MCF 10A (cell line): Measurements from ENCODE around the gene TM9SF4. TPM values are rescaled to one million over a fixed set of nuclear protein-coding genes. Genes with fewer than 3 reads are reported as not detected.

Experiments used
- BruUV-seq: library from RNA; stranded (reverse); fragments of 400-500 nt; replicated peaks from 2 replicates; lab custom pipeline; 2021; lab: Mats Ljungman, UMichigan
- CTCF ChIA-PET: fragments of 300-600 bp; sonication (Branson Sonifier 250); formaldehyde crosslinking; extraction: SDS; loops from one replicate; lab custom pipeline; 2021; ENCODE audit warnings: antibody characterized with exemption, inconsistent platforms; lab: Yijun Ruan, JAX
- POLR2A ChIA-PET: fragments of 300-600, 350-650 bp; sonication (Branson Sonifier 250); formaldehyde crosslinking; extraction: SDS; loops from one replicate; lab custom pipeline; 2020; ENCODE audit warnings: antibody characterized with exemption, inconsistent platforms; lab: Yijun Ruan, JAX
- DNase-seq: peaks from one replicate; pipeline ENCODE4 v3.0.0-alpha.2; 2018; ENCODE audit not compliant: unreplicated experiment
- H3K27ac Mint-ChIP-seq: one replicate; pipeline ENCODE4 v1.8.0; 2022; ENCODE audit warnings: mild to moderate bottlenecking, low read depth, mixed read lengths; ENCODE audit not compliant: unreplicated experiment
- H3K27me3 Mint-ChIP-seq: one replicate; pipeline ENCODE4 v1.8.0; 2022; ENCODE audit warnings: mixed read lengths; ENCODE audit not compliant: insufficient read depth, unreplicated experiment
- H3K36me3 Mint-ChIP-seq: one replicate; pipeline ENCODE4 v1.8.0; 2022; ENCODE audit warnings: mild to moderate bottlenecking, moderate library complexity, mixed read lengths; ENCODE audit not compliant: insufficient read depth, unreplicated experiment
- H3K4me1 Mint-ChIP-seq: one replicate; pipeline ENCODE4 v1.8.0; 2022; ENCODE audit warnings: mixed read lengths; ENCODE audit not compliant: insufficient read depth, unreplicated experiment
- H3K4me3 Mint-ChIP-seq: one replicate; pipeline ENCODE4 v1.8.0; 2022; ENCODE audit warnings: mild to moderate bottlenecking, moderate library complexity, mixed read lengths; ENCODE audit not compliant: unreplicated experiment
- H3K9me3 Mint-ChIP-seq: one replicate; pipeline ENCODE4 v1.8.0; 2022; ENCODE audit warnings: mixed read lengths; ENCODE audit not compliant: unreplicated experiment
- CTCF ChIP-seq: fragments of 200-600 bp; IDR thresholded peaks from one replicate; pipeline ENCODE4 v1.8.0; 2022; ENCODE audit warnings: antibody characterized with exemption, mild to moderate bottlenecking; ENCODE audit not compliant: unreplicated experiment
- intact Hi-C: fragments of 100-400 bp; cut with micrococcal nuclease; formaldehyde crosslinking; loops from 2 replicates; pipeline ENCODE4 v1.14.1; 2022
- total RNA-seq: library from RNA; stranded (reverse); gene quantifications from 2 replicates; pipeline ENCODE4 v1.2.3, GENCODE V29; 2022

The TM9SF4 gene
- total RNA-seq, 1 experiment from 2014 or later: 52.3 TPM

- Mint-ChIP-seq H3K9me3 (no peaks in the 10 kb centered on the region), H3K27me3 (peaks cover 11% of the 10 kb centered on the region), H3K4me3 (peak overlapping the region; percentile 76), H3K4me1 (peaks cover 23% of the 10 kb centered on the region), H3K36me3 (peaks cover 16% of the 10 kb centered on the region), H3K27ac (peak overlapping the region; percentile 99)
- DNase-seq: no peak
- CTCF ChIA-PET: interaction anchor here (0.5 to 5.2 kb wide), 7 partner anchors 12 to 349 kb away, joined by 3 to 37 read pairs (median 4); no protein-coding TSS in a partner anchor
- TF ChIP-seq CTCF: no peak
- intact Hi-C loops: no loop called here
- TSS peak; percentile 48 for BruUV-seq
- POLR2A ChIA-PET: interaction anchor here (0.6 to 3.0 kb wide), 19 partner anchors 8 to 1411 kb away, joined by 3 to 23 read pairs (median 3); a partner anchor contains a TSS
Measured at GRCh38 chr20:32108814-32109391, 611 bp upstream of the TM9SF4 start.

- TF ChIP-seq CTCF: no peak
- intact Hi-C loops: no loop called here
- H3K27ac Mint-ChIP-seq: peak overlapping the region; percentile 99
- ChIA-PET POLR2A (interaction anchor here (0.8 to 3.0 kb wide), 10 partner anchors 8 to 275 kb away, joined by 3 to 23 read pairs (median 6); no protein-coding TSS in a partner anchor), CTCF (interaction anchor here (0.5 to 5.2 kb wide), 6 partner anchors 18 to 365 kb away, joined by 3 to 37 read pairs (median 3); no protein-coding TSS in a partner anchor)
- H3K27me3 Mint-ChIP-seq: no peaks in the 10 kb centered on the region
- no peaks in the 10 kb centered on the region for H3K9me3 Mint-ChIP-seq
- no peak for DNase-seq
- peak overlapping the region; percentile 76 for H3K4me3 Mint-ChIP-seq
- H3K36me3 Mint-ChIP-seq: peaks cover 28% of the 10 kb centered on the region
- no TSS peak for BruUV-seq
- peaks cover 35% of the 10 kb centered on the region for H3K4me1 Mint-ChIP-seq
Measured at GRCh38 chr20:32110173-32110704, 725 bp downstream of the TM9SF4 start.

- CTCF ChIA-PET: interaction anchor here (0.8 to 5.2 kb wide), 4 partner anchors 19 to 288 kb away, joined by 3 to 37 read pairs (median 3); no protein-coding TSS in a partner anchor
- no peak for DNase-seq
- Mint-ChIP-seq H3K4me3 (peak overlapping the region; percentile 76), H3K9me3 (no peaks in the 10 kb centered on the region), H3K27me3 (no peaks in the 10 kb centered on the region), H3K4me1 (peaks cover 38% of the 10 kb centered on the region), H3K36me3 (peaks cover 31% of the 10 kb centered on the region), H3K27ac (peak overlapping the region; percentile 99)
- TSS peak; percentile 41 for BruUV-seq
- no peak for TF ChIP-seq CTCF
- intact Hi-C loops: no loop called here
- POLR2A ChIA-PET: interaction anchor here (0.5 to 3.0 kb wide), 4 partner anchors 8 to 517 kb away, joined by 3 to 23 read pairs (median 8); no protein-coding TSS in a partner anchor
Measured at GRCh38 chr20:32110727-32111126, 1.2 kb downstream of the TM9SF4 start.

GRCh38 chr20:32111156-32111686, 1.7 kb downstream of the TM9SF4 start:
- peak overlapping the region; percentile 76 for H3K4me3 Mint-ChIP-seq
- intact Hi-C loops: no loop called here
- TF ChIP-seq CTCF: no peak
- ChIA-PET POLR2A (interaction anchor here (0.5 to 3.0 kb wide), 4 partner anchors 7 to 518 kb away, joined by 3 to 23 read pairs (median 6); no protein-coding TSS in a partner anchor), CTCF (interaction anchor here (1.1 to 5.2 kb wide), 4 partner anchors 8 to 80 kb away, joined by 4 to 37 read pairs (median 7); no protein-coding TSS in a partner anchor)
- peak overlapping the region; percentile 29 for H3K27ac Mint-ChIP-seq
- H3K36me3 Mint-ChIP-seq: peaks cover 31% of the 10 kb centered on the region
- no peaks in the 10 kb centered on the region for H3K9me3 Mint-ChIP-seq
- no peak for DNase-seq
- H3K27me3 Mint-ChIP-seq: no peaks in the 10 kb centered on the region
- no TSS peak for BruUV-seq
- H3K4me1 Mint-ChIP-seq: peaks cover 38% of the 10 kb centered on the region
